IMR-90 (cell line): ENCODE measurements around the gene GPR173. TPM values are rescaled to one million over a fixed set of nuclear protein-coding genes. Genes with fewer than 3 reads are reported as not detected.

Experiments
- ATAC-seq: fragments of 200-7000 bp; cut with Tn5 transposase; 2 replicates; pipeline ENCODE4 v1.9.1; 2020; ENCODE audit warnings: low read depth, mild to moderate bottlenecking, moderate library complexity
- BruUV-seq: library from RNA; stranded (reverse); fragments of 400-500 nt; replicated peaks from 2 replicates; lab custom pipeline; 2021; lab: Mats Ljungman, UMichigan
- CTCF ChIA-PET: fragments of 300-600 bp; formaldehyde crosslinking; extraction: SDS; loops from one replicate; lab custom pipeline; 2021; ENCODE audit warnings: antibody characterized with exemption; lab: Yijun Ruan, JAX
- POLR2A ChIA-PET: fragments of 300-600 bp; sonication (Branson Sonifier 250); formaldehyde crosslinking; loops from one replicate; lab custom pipeline; 2022; ENCODE audit warnings: antibody characterized with exemption; ENCODE audit not compliant: unreplicated experiment; lab: Charles Lee
- DNase-seq: peaks from one replicate; pipeline ENCODE4 v3.0.0; 2013
- H2AFZ ChIP-seq: replicated peaks from 2 replicates; pipeline ENCODE3; 2013; ENCODE audit warnings: low read length, mild to moderate bottlenecking; ENCODE audit not compliant: poor library complexity
- H2AK5ac ChIP-seq: 2 replicates; pipeline ENCODE4 v1.6.1; 2013; ENCODE audit warnings: low read depth, low read length, inconsistent platforms
- H2AK9ac ChIP-seq: replicated peaks from 2 replicates; pipeline ENCODE3; 2013; ENCODE audit warnings: mild to moderate bottlenecking, low read depth, low read length, moderate library complexity; ENCODE audit not compliant: poor library complexity
- H2BK120ac ChIP-seq: 2 replicates; pipeline ENCODE4 v1.6.1; 2013; ENCODE audit warnings: low read depth, low read length, inconsistent platforms
- H2BK15ac ChIP-seq: 3 replicates; pipeline ENCODE4 v1.6.1; 2013; ENCODE audit warnings: low read depth, low read length, inconsistent platforms
- H2BK20ac ChIP-seq: 2 replicates; pipeline ENCODE4 v1.6.1; 2013; ENCODE audit warnings: low read depth, mild to moderate bottlenecking, inconsistent platforms, low read length, moderate library complexity
- H2BK5ac ChIP-seq: 2 replicates; pipeline ENCODE4 v1.6.1; 2013; ENCODE audit warnings: mild to moderate bottlenecking, low read depth, low read length, inconsistent platforms; ENCODE audit not compliant: poor library complexity, severe bottlenecking
- H3K14ac ChIP-seq: replicated peaks from 2 replicates; pipeline ENCODE4 v1.6.1; 2013; ENCODE audit warnings: low read depth, low read length, inconsistent platforms
- H3K18ac ChIP-seq: 2 replicates; pipeline ENCODE4 v1.6.1; 2013; ENCODE audit warnings: low read depth, low read length, control low read depth
- H3K23ac ChIP-seq: 2 replicates; pipeline ENCODE4 v1.6.1; 2013; ENCODE audit warnings: low read depth, low read length, inconsistent platforms
- H3K27ac ChIP-seq: 2 replicates; pipeline ENCODE4 v1.5.1; 2013; ENCODE audit warnings: mild to moderate bottlenecking, control low read depth, low read length; ENCODE audit not compliant: insufficient read depth
- H3K27me3 ChIP-seq: 2 replicates; pipeline ENCODE4 v1.6.1; 2013; ENCODE audit warnings: low read length; ENCODE audit not compliant: control insufficient read depth, insufficient read depth
- H3K36me3 ChIP-seq: 2 replicates; pipeline ENCODE4 v1.6.1; 2013; ENCODE audit warnings: low read length, mixed read lengths; ENCODE audit not compliant: control insufficient read depth, insufficient read depth
- H3K4ac ChIP-seq: 2 replicates; pipeline ENCODE4 v1.6.1; 2013; ENCODE audit warnings: low read depth, low read length, inconsistent platforms
- H3K4me1 ChIP-seq: 2 replicates; pipeline ENCODE4 v1.6.1; 2013; ENCODE audit warnings: low read length, mixed read lengths; ENCODE audit not compliant: control insufficient read depth, insufficient read depth
- H3K4me2 ChIP-seq: 2 replicates; pipeline ENCODE4 v1.6.1; 2013; ENCODE audit warnings: low read depth, mild to moderate bottlenecking, control low read depth, low read length, moderate library complexity
- H3K4me3 ChIP-seq: 2 replicates; pipeline ENCODE4 v1.5.1; 2013; ENCODE audit warnings: low read depth, mild to moderate bottlenecking, control low read depth, low read length, moderate library complexity; ENCODE audit not compliant: insufficient read depth
- H3K56ac ChIP-seq: 2 replicates; pipeline ENCODE4 v1.6.1; 2013; ENCODE audit warnings: low read length, inconsistent platforms; ENCODE audit not compliant: insufficient read depth; ENCODE audit errors: extremely low read depth
- H3K79me1 ChIP-seq, 2 experiments: 2 replicates each; pipeline ENCODE4 v1.6.1; 2013; ENCODE audit warnings: low read length in 2 of 2, inconsistent platforms in 1 of 2, low read depth in 1 of 2
- H3K9ac ChIP-seq: 2 replicates; pipeline ENCODE4 v1.6.1; 2013; ENCODE audit warnings: low read depth, low read length, control low read depth
- H3K9me1 ChIP-seq: 2 replicates; pipeline ENCODE4 v1.6.1; 2013; ENCODE audit warnings: low read length, inconsistent platforms; ENCODE audit not compliant: insufficient read depth
- H3K9me3 ChIP-seq: 2 replicates; pipeline ENCODE4 v1.6.1; 2013; ENCODE audit warnings: low read length; ENCODE audit not compliant: control insufficient read depth, insufficient read depth
- H4K20me1 ChIP-seq: 2 replicates; pipeline ENCODE4 v1.6.1; 2013; ENCODE audit warnings: low read length, inconsistent platforms; ENCODE audit not compliant: insufficient read depth
- H4K5ac ChIP-seq: 2 replicates; pipeline ENCODE4 v1.6.1; 2013; ENCODE audit warnings: mild to moderate bottlenecking, low read depth, low read length, control low read depth
- H4K8ac ChIP-seq, 2 experiments: 2 replicates each; pipeline ENCODE4 v1.6.1; 2013; ENCODE audit warnings: low read depth in 2 of 2, low read length in 2 of 2, control low read depth in 1 of 2, inconsistent platforms in 1 of 2
- H4K91ac ChIP-seq: 2 replicates; pipeline ENCODE4 v1.6.1; 2013; ENCODE audit warnings: low read depth, low read length, inconsistent platforms; ENCODE audit not compliant: insufficient read depth
- BHLHE40 ChIP-seq: fragments of 150-350 bp; IDR thresholded peaks from 2 replicates; pipeline ENCODE4 v1.6.1; 2016; ENCODE audit warnings: mild to moderate bottlenecking, low read depth, low read length
- CEBPB ChIP-seq: IDR thresholded peaks from 2 replicates; pipeline ENCODE4 v1.6.1; 2012; ENCODE audit warnings: low read depth, low read length, improper control_type of control experiment
- CHD1 ChIP-seq: IDR thresholded peaks from 2 replicates; pipeline ENCODE4 v1.6.1; 2012; ENCODE audit warnings: low read depth, low read length, improper control_type of control experiment
- CTCF ChIP-seq: conservative IDR thresholded peaks from 2 replicates; pipeline ENCODE4 v1.5.1; 2012; ENCODE audit warnings: mild to moderate bottlenecking, low read depth, low read length, improper control_type of control experiment
- ELK1 ChIP-seq: fragments of 150-350 bp; IDR thresholded peaks from 2 replicates; pipeline ENCODE4 v1.6.1; 2016; ENCODE audit warnings: low read depth, mild to moderate bottlenecking, low read length, moderate library complexity, borderline replicate concordance
- FOS ChIP-seq: fragments of 150-350 bp; IDR thresholded peaks from 2 replicates; pipeline ENCODE4 v1.6.1; 2016; ENCODE audit warnings: low read depth, low read length
- MAFK ChIP-seq: IDR thresholded peaks from 2 replicates; pipeline ENCODE4 v1.6.1; 2012; ENCODE audit warnings: low read depth, low read length, improper control_type of control experiment
- MAZ ChIP-seq: IDR thresholded peaks from 2 replicates; pipeline ENCODE4 v1.6.1; 2012; ENCODE audit warnings: low read depth, mild to moderate bottlenecking, low read length, improper control_type of control experiment, moderate library complexity, borderline replicate concordance
- MXI1 ChIP-seq: IDR thresholded peaks from 2 replicates; pipeline ENCODE4 v1.6.1; 2012; ENCODE audit warnings: low read depth, mild to moderate bottlenecking, low read length, moderate library complexity, borderline replicate concordance
- NFE2L2 ChIP-seq: fragments of 150-350 bp; IDR thresholded peaks from 2 replicates; pipeline ENCODE4 v1.6.1; 2016; ENCODE audit warnings: low read depth, mild to moderate bottlenecking, low read length
- POLR2A ChIP-seq: IDR thresholded peaks from 2 replicates; pipeline ENCODE4 v1.6.1; 2012; ENCODE audit warnings: mild to moderate bottlenecking, low read depth, low read length
- RAD21 ChIP-seq: IDR thresholded peaks from 2 replicates; pipeline ENCODE4 v1.6.1; 2012; ENCODE audit warnings: low read length, improper control_type of control experiment
- RCOR1 ChIP-seq: IDR thresholded peaks from 2 replicates; pipeline ENCODE4 v1.6.1; 2012; ENCODE audit warnings: mild to moderate bottlenecking, low read length, improper control_type of control experiment; ENCODE audit not compliant: insufficient replicate concordance
- RFX5 ChIP-seq: IDR thresholded peaks from 2 replicates; pipeline ENCODE4 v1.8.0; 2012; ENCODE audit warnings: low read depth, mild to moderate bottlenecking, low read length, moderate library complexity
- SMC3 ChIP-seq: fragments of 150-350 bp; IDR thresholded peaks from 2 replicates; pipeline ENCODE4 v1.6.1; 2016; ENCODE audit warnings: low read depth, mild to moderate bottlenecking, antibody characterized with exemption, low read length, moderate library complexity
- USF2 ChIP-seq: fragments of 150-350 bp; IDR thresholded peaks from 2 replicates; pipeline ENCODE4 v1.6.1; 2017; ENCODE audit warnings: mild to moderate bottlenecking, antibody characterized with exemption, low read length, low read depth
- WGBS, 2 experiments: methylation state at CpG; one replicate each; pipeline versions ENCODE4 v1.1.5 to v1.1.7; 2013; ENCODE audit warnings: missing lambda C conversion rate in 2 of 2; ENCODE audit not compliant: insufficient read length in 1 of 2; ENCODE audit errors: extremely low coverage in 2 of 2; 5-methylcytosine and 5-hydroxymethylcytosine counted together
- dilution Hi-C: fragments of 300-500 bp; cut with HindIII; formaldehyde crosslinking; loops from one replicate; pipeline ENCODE4 v1.14.3; 2018; ENCODE audit warnings: low sequenced_read_pairs; ENCODE audit not compliant: unreplicated experiment
- in situ Hi-C: fragments of 300-500 bp; cut with MboI; formaldehyde crosslinking; loops from 3 replicates; pipeline ENCODE4 v1.14.3; 2019; ENCODE audit warnings: low sequenced_read_pairs, inconsistent platforms, mixed read lengths
- intact Hi-C: fragments of 100-400 bp; cut with micrococcal nuclease; formaldehyde crosslinking; loops from 2 replicates; pipeline ENCODE4 v1.10.0; 2022
- polyA plus RNA-seq, 3 experiments: library from polyadenylated mRNA; depleted of rRNA; stranded (reverse); fragments of >200 nt; gene quantifications; 2 replicates each; pipeline ENCODE4 v1.2.3, GENCODE V29; 2012; ENCODE audit warnings: low replicate concordance in 1 of 3
- total RNA-seq: library from RNA; depleted of rRNA; stranded (reverse); fragments of >200 nt; gene quantifications from 2 replicates; pipeline ENCODE4 v1.2.3, GENCODE V29; 2012

The GPR173 gene
- total and polyA plus RNA-seq, 2 of the 4 experiments (the other 2 are of a cell fraction), result 0.90 to 6.1 TPM

GRCh38 chrX:53086464-53086863, 37.9 kb downstream of the GPR173 start:
- ChIA-PET POLR2A (no interaction called here), CTCF (no interaction called here)
- H2AFZ ChIP-seq, result no peak overlapping the region
- DNase-seq, result no peak
- H2BK20ac ChIP-seq, result no peak overlapping the region
- H2AK9ac ChIP-seq, result no peak overlapping the region
- H2AK5ac ChIP-seq, result no peak overlapping the region
- no peaks in the 10 kb centered on the region for H3K4me1 ChIP-seq
- peaks cover 35% of the 10 kb centered on the region for H4K20me1 ChIP-seq
- peaks cover 8 to 33% of the 10 kb centered on the region in 2 experiments; a peak in 2 of 4 replicates for H3K79me1 ChIP-seq
- intact Hi-C loops, result no loop called here
- no peak overlapping the region for H2BK120ac ChIP-seq
- H4K5ac ChIP-seq, result no peak overlapping the region
- TF ChIP-seq MAZ (no peak), RFX5 (no peak), RCOR1 (no peak), SMC3 (no peak), MAFK (no peak), CTCF (no peak), USF2 (no peak), RAD21 (no peak), BHLHE40 (no peak), FOS (no peak), CEBPB (no peak), ELK1 (no peak), MXI1 (no peak), NFE2L2 (no peak), POLR2A (no peak), CHD1 (no peak)
- H3K9me1 ChIP-seq, result peaks cover 5% of the 10 kb centered on the region
- dilution Hi-C loops, result no loop called here
- H3K4me2 ChIP-seq, result no peak overlapping the region
- no peaks in the 10 kb centered on the region for H3K27me3 ChIP-seq
- H4K91ac ChIP-seq, result no peak overlapping the region
- no peak overlapping the region for H3K56ac ChIP-seq
- H3K36me3 ChIP-seq, result peaks cover 30% of the 10 kb centered on the region
- WGBS, 2 experiments, result 61% methylated on average over 5 of the region's 6 CpGs; no CpG with 5 or more reads in 1 of the 2 experiments
- BruUV-seq, result no TSS peak
- no peak overlapping the region for H3K4me3 ChIP-seq
- H3K4ac ChIP-seq, result no peak overlapping the region
- H3K23ac ChIP-seq, result no peak overlapping the region
- no peak overlapping the region for H3K27ac ChIP-seq
- no peak for ATAC-seq
- no peak overlapping the region for H4K8ac ChIP-seq
- in situ Hi-C loops, result no loop called here
- H3K9ac ChIP-seq, result no peak overlapping the region
- H2BK5ac ChIP-seq, result no peak overlapping the region
- no peaks in the 10 kb centered on the region for H3K9me3 ChIP-seq
- no peak overlapping the region for H3K14ac ChIP-seq
- H2BK15ac ChIP-seq, result no peak overlapping the region
- H3K18ac ChIP-seq, result no peak overlapping the region
